Measurements from ENCODE around the gene NCAPG2. TPM values are rescaled to one million over a fixed set of nuclear protein-coding genes. Genes with fewer than 3 reads are reported as not detected.
A peak's percentile ranks its signal among the peaks of the same experiment; 100 is the strongest.

NCAPG2 gene
- total and polyA plus RNA-seq, 2 of the 13 experiments (the other 11 are each of a cell fraction or from before 2014, with no cell fraction given): 15.1 to 30.7 TPM

GRCh38 chr7:158585721-158586498, 118.7 kb downstream of the NCAPG2 start:
- in situ Hi-C loops (cut with HindIII; ENCODE audit: extremely low pct_ligation_motif_present, low pct_unique_long_range_greater_than_20kb): no loop called here
- Histone ChIP-seq H3K4me2 (ENCODE audit: low read depth, low read length) (peak overlapping the region; percentile 81), H2AFZ (ENCODE audit: low read length) (no peak overlapping the region), H3K9me3 (ENCODE audit: low read length) (no peaks in the 10 kb centered on the region), H4K20me1 (ENCODE audit: insufficient read depth, low read length) (no peaks in the 10 kb centered on the region), H3K9ac (ENCODE audit: insufficient read depth, low read depth, low read length) (peak overlapping the region; percentile 69), H3K4me3 (replicated peaks in 1 of 3; ENCODE audit: insufficient read depth in 1 of 3, low read depth in 2 of 3, low read length in 3 of 3) (peak overlapping the region; percentile 63 to 73 (median 64)), H3K4me1 (ENCODE audit: insufficient read depth, low read length) (peaks cover 85% of the 10 kb centered on the region), H3K27ac (ENCODE audit: extremely low read length, insufficient read depth, low read length) (peak overlapping the region; percentile 42), H3K79me2 (ENCODE audit: insufficient read depth, low read length) (peaks cover 41% of the 10 kb centered on the region), H3K27me3 (ENCODE audit: control insufficient read depth in 1 of 2, insufficient read depth in 2 of 2, low read length in 2 of 2) (no peaks in the 10 kb centered on the region; a peak in 1 of 5 replicates), H3K36me3 (replicated peaks in 1 of 2; ENCODE audit: control insufficient read depth in 1 of 2, insufficient read depth in 2 of 2, low read length in 2 of 2) (peaks cover 0 to 3% of the 10 kb centered on the region in 2 experiments; a peak in 1 of 5 replicates)
- POLR2A ChIA-PET: interaction anchor here (0.8 to 1.3 kb wide), 4 partner anchors 57 to 122 kb away, joined by 3 to 4 read pairs (median 3); no protein-coding TSS in a partner anchor
- ATAC-seq: peak; percentile 11
- WGBS (ENCODE audit: low lambda C conversion rate): 40% methylated on average over 15 of the region's 17 CpGs
- no TSS peak for BruUV-seq (replicated peaks)
- no peak for DNase-seq (ENCODE audit: low spot score)
- CTCF ChIA-PET (ENCODE audit: low intra/inter-chr PET ratio, low total read pairs): no interaction called here
- no peak for FAIRE-seq
- intact Hi-C loops (cut with micrococcal nuclease; ENCODE audit: unreplicated experiment): no loop called here
- 0 out of 2 replicates have a peak, but pooled peaks have one; percentile 34 for TF ChIP-seq ZBTB39 (CRISPR knock-in tag; IDR thresholded peaks at IDR 0.05)
- no peak for TF ChIP-seq GFI1 (CRISPR knock-in tag; IDR thresholded peaks at IDR 0.05; ENCODE audit: borderline replicate concordance)
- TF ChIP-seq ZNF280B (CRISPR knock-in tag; IDR thresholded peaks at IDR 0.05; ENCODE audit: borderline replicate concordance): 0 out of 2 replicates have a peak, but pooled peaks have one; percentile 23
- no peak for TF ChIP-seq ZBTB7B (CRISPR knock-in tag; IDR thresholded peaks at IDR 0.05)
- TF ChIP-seq DRAP1 (CRISPR knock-in tag; IDR thresholded peaks at IDR 0.05): 0 out of 2 replicates have a peak, but pooled peaks have one; percentile 56
- no peak for TF ChIP-seq SIX4 (CRISPR knock-in tag; IDR thresholded peaks at IDR 0.05)
- peak; percentile 80 for TF ChIP-seq MAX (IDR thresholded peaks at IDR 0.05)
- no peak for TF ChIP-seq ZSCAN20 (CRISPR knock-in tag; IDR thresholded peaks at IDR 0.05; ENCODE audit: borderline replicate concordance)
- 0 out of 2 replicates have a peak, but pooled peaks have one; percentile 38 for TF ChIP-seq HIVEP1 (CRISPR knock-in tag; IDR thresholded peaks at IDR 0.05)
- no peak for TF ChIP-seq ASH2L (IDR thresholded peaks at IDR 0.05; ENCODE audit: insufficient read length, low read depth, low read length)
- TF ChIP-seq NCOR1 (IDR thresholded peaks at IDR 0.05; ENCODE audit: borderline replicate concordance, low read length): no peak
- TF ChIP-seq YEATS4 (CRISPR knock-in tag; IDR thresholded peaks at IDR 0.05; ENCODE audit: borderline replicate concordance): 0 out of 2 replicates have a peak, but pooled peaks have one; percentile 15
- peak; percentile 44; the same call in 1 of the 2 replicates for TF ChIP-seq SIN3A (IDR thresholded peaks at IDR 0.05; ENCODE audit: borderline replicate concordance, low read depth, low read length)
- TF ChIP-seq ZNF275 (CRISPR knock-in tag; IDR thresholded peaks at IDR 0.05; ENCODE audit: borderline replicate concordance): peak; percentile 28; the same call in 1 of the 2 replicates
- peak; percentile 37; the same call in 1 of the 2 replicates for TF ChIP-seq IKZF5 (CRISPR knock-in tag; IDR thresholded peaks at IDR 0.05)

All from HepG2 (cell line).